Fibroblast of lung (primary cell): ENCODE data around the gene DPH2.

ENCODE experiments used
- EZH2 ChIP-seq: IDR thresholded peaks from 2 replicates; pipeline ENCODE4 v1.5.1; 2012; ENCODE audit warnings: low read length, control low read depth, mild to moderate bottlenecking; ENCODE audit errors: missing control alignments
- TF ChIP-seq, protein P1 (sequence below), 2 donors: IDR thresholded peaks in 1 of 2; conservative IDR thresholded peaks in 1 of 2; 1 replicate in 1 of 2; 2 replicates in 1 of 2; pipeline ENCODE4 v1.5.1; 2011 to 2012; ENCODE audit warnings: low read length in 2 of 2, control low read depth in 1 of 2, inconsistent platforms in 1 of 2, low read depth in 1 of 2, mild to moderate bottlenecking in 1 of 2

DNA sequence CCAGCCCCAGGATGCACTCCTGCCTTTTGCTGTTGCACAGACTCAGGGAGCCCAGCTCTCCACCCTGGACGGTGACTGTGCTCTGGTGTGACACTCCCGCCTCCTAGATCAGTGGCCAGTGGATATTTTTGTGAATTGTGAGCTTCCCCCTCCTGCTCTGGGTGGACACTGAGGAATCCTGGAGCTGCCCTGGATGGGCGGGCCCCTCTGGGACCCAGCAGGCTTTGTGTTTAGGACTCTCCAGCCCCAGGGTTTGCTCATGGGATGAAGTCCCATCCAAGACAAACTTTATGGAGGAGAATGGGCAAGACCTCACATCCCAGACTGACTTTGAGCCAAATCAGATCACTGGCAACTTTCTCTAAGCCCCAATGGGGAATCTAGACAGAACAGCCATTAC, 45.4 kb downstream of the DPH2 start:
- TF ChIP-seq, protein P1, sequence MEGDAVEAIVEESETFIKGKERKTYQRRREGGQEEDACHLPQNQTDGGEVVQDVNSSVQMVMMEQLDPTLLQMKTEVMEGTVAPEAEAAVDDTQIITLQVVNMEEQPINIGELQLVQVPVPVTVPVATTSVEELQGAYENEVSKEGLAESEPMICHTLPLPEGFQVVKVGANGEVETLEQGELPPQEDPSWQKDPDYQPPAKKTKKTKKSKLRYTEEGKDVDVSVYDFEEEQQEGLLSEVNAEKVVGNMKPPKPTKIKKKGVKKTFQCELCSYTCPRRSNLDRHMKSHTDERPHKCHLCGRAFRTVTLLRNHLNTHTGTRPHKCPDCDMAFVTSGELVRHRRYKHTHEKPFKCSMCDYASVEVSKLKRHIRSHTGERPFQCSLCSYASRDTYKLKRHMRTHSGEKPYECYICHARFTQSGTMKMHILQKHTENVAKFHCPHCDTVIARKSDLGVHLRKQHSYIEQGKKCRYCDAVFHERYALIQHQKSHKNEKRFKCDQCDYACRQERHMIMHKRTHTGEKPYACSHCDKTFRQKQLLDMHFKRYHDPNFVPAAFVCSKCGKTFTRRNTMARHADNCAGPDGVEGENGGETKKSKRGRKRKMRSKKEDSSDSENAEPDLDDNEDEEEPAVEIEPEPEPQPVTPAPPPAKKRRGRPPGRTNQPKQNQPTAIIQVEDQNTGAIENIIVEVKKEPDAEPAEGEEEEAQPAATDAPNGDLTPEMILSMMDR (conservative IDR thresholded peaks at IDR 0.05 in 1 of 2, IDR thresholded peaks at IDR 0.05 in 1 of 2; ENCODE audit: low read depth in 1 of 2, low read length in 2 of 2), result no peak
- TF ChIP-seq EZH2, result no peak
